ENCODE measurements around the gene RARRES1.

GRCh38 chr3:158732856-158733200 is 571 bp upstream of the RARRES1 start:
- TF ChIP-seq, protein P1, sequence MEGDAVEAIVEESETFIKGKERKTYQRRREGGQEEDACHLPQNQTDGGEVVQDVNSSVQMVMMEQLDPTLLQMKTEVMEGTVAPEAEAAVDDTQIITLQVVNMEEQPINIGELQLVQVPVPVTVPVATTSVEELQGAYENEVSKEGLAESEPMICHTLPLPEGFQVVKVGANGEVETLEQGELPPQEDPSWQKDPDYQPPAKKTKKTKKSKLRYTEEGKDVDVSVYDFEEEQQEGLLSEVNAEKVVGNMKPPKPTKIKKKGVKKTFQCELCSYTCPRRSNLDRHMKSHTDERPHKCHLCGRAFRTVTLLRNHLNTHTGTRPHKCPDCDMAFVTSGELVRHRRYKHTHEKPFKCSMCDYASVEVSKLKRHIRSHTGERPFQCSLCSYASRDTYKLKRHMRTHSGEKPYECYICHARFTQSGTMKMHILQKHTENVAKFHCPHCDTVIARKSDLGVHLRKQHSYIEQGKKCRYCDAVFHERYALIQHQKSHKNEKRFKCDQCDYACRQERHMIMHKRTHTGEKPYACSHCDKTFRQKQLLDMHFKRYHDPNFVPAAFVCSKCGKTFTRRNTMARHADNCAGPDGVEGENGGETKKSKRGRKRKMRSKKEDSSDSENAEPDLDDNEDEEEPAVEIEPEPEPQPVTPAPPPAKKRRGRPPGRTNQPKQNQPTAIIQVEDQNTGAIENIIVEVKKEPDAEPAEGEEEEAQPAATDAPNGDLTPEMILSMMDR (IDR thresholded peaks at IDR 0.05): no peak
- TF ChIP-seq POLR2A (IDR thresholded peaks at IDR 0.05) (no peak), POLR2AphosphoS5 (IDR thresholded peaks at IDR 0.05) (no peak)

All from stomach (tissue), 4 donors.